Measurements from ENCODE around the gene MEX3D.

Gene MEX3D

DNA sequence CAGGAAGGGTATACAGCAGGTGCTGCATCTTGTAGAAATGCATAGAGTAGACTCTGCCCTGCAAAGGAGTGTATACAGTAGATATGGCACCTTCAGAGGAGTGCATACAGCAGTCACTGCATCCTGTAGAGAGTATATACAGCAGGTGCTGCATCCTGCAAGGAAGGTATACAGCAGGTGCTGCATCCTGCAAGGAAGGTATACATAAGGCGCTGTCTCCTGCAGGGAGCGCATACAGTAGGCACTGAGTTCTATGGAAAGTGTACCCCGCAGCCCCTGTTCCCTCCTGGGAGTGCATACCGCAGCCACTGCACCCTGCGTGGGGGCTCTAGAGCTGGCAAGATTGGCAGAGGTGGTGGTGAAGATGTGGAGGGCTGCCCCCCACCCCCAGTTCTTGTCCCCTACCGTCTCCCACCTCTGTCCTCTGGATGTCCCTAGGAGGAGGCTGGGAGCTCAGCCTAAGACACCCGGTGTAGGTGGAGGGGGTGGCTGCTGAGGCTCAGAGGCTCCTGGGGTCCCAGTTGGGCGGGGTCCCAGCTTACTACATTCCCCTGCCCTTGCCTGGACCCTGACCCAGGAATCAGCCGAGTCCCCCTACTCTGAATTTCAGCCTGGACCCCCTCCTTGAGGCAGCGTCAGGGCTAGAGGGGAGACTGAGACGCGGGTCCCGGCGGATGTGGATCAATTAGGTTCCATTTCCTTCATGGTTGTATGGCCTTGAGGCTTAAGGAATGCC lies 53.0 kb downstream of the MEX3D start:
- no peak for DNase-seq

DNA sequence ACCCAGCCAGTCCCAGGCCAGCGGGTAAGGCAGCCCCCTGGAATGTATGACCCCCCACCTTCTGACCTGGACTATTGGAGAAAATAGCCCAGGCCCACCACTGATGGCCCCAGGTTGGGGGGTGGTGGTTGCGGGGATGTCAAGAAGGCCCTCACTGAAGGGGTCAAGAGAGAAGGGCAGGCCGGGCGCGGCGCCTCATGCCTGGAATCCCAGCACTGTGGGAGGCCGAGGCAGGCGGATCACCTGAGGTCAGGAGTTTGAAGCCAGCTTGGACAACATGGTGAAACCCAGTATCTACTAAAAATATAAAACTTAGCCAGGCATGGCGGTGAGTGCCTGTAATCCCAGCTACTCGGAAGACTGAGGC lies 53.8 kb downstream of the MEX3D start:
- DNase-seq: no peak

DNA sequence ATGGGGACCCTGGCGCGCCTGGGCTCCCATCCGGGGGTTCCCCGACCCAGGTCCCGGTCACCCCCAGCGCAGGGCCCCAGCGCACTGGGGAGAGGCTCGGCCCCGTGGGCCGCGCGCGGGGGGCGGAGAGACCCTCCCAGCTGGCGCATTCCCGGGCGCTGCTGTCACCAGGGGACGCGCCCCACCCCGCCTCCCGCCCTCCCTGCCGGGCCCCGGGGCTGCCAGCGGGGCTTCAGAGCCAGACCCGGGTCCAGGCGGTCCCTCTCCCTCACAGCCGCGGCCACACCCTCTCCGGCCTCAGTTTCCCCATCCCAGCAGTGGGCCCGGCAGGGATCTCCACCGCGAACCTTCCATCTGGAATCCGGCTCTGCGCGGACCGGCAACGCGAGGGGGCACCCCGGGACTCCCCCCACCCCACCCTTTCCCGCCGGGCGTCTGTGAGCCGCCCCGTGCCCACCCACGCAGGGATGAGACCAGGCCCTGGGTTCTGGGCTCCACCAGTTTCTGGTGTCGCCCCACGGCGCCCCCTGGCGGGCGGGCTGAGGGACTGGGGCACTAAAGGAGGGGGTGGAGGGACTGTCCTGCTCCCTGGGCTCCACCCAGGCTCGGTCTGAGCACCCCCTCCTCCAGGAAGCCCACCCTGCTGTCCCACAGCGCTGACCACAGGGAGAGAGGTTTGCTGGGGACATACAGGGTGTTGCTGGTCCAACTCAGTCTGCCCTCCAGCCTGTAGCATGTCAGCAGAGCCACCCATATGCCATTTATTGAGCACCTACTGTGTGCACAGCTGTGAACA lies 54.4 kb downstream of the MEX3D start:
- peak; percentile 68 for DNase-seq

DNA sequence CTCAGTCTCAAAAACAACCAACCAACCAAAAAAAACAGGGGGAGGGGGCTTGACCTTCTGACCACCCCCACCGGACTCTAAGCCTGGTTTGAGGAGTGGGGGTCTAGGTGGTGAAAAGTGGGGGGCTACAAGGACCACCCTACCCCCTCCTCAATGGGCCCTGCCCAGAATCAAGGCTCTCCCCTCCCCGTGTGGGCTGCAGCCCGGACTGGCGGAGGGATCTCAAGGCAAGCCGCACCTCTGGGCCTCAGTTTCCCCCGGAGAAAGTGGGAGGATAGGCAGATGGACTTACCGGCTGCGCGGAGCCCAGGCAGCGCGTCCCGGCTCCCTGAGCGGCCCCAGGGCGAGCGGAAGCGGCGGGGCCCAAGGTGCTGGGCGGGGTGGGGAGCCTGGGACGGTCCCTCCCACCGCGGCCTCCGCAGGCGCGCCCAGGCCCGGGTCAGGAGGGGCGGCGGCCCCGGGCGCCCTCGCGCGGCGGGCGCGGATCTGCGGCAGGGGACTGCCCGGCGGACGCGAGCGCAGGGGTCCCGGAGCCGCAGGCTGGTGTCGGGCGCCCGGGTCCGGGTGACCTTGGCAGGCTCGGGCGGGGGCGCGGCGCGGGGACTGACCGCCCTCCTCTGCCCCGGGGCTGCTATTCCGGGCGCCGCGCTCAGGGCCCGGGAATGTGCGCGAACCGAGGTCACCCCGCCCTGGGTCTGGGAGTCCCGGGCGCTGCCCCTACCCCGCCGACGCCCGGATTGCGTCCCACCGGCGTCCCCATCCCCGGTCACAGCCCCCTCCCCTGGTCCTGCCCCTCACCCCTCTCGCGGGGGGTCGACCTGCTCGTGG lies 55.2 kb downstream of the MEX3D start, which contains the start of gene ADAMTSL5:
ADAMTSL5 (minus strand) TSS at position 349 of the 828 bp plus-strand sequence. CDS start 2,076 bp downstream, outside the sequence.
- peak; percentile 60 for DNase-seq

DNA sequence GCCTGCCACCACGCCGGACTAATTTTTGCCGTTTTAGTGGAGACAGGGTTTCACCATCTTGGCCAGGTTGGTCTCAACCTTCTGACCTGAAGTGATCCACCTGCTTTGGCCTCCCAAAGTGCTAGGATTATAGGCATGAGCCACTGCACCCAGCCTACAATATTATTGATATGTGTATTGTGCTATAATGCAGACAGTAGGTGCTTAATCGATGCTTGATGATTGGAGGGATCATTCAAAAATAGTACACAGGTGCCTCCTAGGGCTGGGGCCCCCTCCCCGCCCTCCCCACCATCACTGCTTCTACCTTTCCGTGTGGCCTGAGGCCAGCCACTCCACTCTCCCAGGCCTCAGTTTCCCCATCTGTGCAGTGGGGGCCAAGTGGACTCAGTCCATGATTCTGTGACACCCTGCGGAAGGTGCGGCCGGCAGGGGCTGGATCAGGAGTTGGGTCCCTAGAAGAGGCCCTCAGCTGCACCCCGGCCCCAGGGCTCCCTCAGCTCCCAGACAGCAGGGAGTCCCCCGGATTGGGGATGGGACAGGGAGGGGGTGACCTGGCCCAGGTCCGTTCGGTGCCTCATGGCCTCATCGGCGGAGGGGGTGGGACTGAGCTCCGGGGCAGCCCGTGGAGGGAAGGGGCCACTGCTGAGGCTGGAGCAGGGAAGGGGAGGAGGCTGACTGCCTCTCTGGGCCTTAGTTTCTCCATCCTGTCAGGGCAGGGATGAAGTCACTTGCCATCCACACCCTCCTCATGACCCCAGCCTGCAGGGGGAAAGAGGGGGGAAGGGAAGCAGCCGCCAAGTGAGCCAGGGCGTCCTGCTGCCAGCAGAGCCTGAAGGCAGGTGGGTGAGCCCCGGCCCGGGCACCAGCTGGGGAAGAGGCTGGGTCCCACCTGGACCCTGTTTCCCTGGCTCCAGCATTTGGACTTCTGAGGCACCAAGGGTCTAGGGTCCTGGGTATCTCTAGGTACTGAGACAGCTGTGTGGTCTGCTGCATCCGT lies 56.5 kb downstream of the MEX3D start:
- no peak for DNase-seq

DNA sequence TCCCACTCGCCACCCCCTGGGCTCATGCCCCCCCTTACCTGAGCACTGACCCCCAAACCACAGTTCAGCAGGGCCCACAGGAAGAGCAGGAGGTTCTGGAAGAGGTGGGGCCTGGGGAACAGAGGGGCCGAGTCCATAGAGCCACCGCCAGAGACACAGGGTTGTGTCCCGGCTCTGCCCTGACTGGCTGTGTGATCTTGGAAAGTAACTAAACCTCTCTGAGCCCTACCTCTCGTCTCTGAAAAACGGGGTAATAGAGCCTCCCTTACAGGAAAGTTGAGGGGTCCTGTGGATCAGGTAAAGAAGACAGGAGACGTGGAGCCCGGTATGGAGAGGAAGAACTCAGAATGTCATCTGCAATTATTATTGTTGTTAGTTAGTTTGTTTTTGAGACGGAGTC lies 57.3 kb downstream of the MEX3D start:
- DNase-seq: no peak

DNA sequence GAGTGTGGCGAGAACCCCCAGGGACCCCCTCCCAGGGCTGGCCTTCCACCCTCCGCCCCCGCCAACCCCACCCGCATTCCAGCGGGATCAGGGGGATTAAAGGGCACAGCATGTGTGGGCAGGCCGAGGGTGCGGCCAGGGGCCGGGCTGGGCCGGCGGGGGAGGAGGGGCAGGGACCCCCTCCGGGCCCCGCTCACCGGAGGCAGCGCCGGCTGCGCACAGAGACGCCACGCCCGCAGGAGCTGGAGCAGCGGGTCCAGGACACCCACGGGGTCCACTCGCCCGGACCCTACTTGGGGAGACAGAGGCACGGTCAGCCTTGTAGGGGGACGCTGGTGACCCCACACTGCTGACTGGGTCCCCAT lies 57.7 kb downstream of the MEX3D start:
- no peak for DNase-seq

DNA sequence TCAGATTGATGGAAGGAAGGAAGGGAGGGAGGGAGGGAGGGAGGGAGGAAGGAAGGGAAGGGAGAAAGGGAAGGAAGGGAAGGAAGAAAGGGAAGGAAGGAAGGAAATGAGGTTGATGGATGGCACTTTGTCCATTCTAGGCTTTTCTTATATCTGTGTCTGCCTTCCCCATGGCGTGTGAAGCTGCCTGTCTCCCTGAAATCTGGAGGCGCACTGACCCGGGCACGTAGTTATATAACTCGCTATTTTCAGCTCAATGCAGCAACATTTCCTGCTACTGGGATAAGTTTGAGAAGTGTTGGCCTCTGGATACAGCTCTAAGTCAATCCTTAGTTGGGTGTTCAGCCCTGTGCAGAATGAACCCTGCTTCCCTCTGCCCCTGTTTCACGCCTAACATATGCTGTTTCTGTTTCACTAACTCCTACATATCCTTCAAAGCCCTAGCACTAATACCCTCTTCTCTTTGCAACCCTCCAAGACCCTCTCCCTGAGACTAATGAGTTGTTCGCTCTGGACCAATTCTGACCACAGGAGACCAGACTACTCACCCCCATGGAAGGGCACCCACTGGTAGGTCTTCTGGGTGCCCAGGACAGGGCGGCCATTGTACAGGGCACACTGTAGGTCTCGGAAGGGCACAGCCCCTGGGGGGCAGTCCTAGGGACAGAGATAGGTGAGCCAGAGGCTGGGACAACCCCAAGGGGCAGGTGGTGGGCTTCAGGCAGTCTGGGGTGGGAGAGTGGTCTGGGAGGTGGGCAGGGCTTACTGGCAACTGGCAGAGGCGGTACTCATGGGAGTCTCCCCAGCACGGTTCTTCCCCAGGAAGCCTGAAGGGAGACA lies 58.3 kb downstream of the MEX3D start:
- DNase-seq: no peak

DNA sequence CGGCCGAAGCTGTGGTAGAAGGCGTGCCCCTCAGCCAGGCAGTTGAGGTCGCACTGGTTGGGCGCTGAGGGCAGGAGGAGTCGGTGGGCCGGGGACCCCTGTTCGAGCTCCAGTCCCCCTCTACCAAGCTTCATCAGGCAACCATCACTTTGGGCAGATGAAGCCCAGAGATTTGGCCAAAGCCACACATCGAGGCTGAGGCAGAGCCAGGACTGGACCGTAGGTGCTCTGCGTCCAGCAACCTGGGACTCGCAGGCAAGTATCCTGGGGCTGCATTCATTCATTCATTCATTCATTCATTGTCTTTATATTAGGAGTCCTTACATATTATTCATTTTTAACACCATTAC lies 59.6 kb downstream of the MEX3D start:
- DNase-seq: no peak

DNA sequence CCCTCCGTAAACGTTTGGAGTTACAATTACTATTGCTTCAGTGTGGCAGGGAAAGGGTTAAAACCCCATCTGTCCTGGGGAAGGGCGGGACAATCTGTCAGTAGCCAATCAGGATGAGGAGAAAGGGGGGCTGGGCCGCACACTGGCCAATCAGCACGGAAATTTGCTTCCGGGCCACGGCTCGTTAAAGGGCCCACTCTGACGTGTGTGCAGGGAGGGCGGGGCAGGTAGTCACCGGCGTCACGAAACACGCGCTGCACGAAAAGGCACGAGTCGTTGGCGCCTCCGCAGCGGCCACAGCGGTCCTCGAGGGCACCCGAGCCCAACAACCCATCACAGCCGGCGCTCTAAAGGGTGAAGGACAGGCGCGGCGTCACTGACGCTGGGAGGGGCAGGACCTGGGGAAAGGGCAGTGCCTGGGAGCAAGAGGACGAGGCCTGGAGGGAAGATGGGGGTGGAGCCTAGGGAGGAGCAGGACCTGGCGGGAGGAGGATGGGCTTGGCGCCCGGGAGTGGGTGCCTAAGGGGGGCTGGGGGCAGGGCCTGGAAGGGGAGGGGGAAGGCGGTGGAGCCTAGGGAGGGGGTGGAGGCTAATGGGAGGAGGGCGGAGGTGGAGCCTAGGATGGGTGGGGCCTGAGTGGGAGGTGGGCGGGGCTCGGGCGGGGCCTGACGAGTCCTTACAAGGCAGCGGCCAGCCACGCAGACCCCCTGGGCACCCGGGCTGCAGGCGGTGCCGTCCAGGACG lies 60.2 kb downstream of the MEX3D start:
- peak; percentile 89 for DNase-seq

DNA sequence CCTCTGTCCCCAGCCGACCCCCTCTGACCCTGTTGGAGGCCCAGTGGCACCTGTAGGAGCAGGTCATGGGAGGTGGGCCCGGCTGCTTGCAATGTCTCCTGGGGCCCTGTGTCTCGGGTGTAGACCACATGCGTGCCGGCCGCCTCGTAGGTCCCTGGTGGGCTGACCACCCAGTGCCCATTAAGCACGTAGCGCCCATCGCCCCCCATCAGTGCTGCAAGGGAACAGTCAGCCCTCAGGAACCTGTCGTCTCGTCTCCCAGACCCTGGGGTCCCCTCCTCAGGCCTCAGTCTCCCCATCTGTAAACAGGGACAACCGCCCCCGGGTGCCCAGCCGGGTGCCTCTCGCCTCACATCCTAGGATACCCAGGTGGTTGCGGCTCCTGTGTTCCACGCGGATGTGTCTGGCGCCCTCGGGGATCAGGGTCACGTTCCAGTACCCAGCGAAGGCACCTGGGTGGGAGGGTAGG lies 60.9 kb downstream of the MEX3D start:
- no peak for DNase-seq

DNA sequence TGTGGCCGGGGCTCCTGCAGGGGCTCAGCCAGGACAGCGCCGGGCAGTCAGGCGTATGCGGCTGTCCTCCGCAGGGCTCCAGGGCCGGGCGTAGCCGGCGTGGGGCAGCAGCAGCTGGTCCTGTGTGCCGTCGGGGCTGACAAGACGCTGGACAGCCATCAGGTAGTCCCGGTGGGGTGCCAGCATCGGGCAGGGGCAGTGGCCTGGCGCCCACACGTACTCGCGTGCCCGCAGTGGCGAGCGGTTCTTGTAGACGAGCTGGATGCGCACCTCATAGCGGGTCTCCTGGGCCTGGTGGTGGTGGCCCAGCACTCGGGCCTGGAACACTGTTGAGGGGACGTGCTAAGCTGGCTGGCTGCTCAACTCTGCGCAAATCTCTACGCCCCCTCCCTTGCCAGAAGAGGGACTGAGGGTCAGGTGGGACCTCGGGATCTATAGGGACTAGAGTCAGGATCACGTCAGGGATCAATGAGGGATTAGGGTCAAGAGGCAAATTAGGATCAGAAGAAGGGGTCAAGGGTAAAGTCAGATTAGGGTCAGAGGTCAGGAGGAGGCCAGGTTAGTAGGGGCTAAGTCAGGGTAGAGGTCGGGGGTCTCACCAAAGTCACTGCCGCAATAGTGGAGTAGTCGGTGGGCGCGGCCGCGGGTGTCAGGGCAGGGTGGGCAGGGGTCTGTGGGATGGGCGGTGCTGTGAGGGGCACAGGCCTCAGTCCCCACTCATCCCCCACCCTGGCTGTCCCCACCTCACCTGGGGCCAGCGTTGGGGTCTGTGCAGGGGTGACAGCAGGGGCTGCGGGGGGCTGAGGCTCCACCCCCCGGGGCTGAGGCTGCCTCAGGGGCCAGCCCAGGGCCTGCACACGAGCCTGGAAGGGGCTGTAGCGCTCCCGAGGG lies 61.9 kb downstream of the MEX3D start:
- DNase-seq: no peak

DNA sequence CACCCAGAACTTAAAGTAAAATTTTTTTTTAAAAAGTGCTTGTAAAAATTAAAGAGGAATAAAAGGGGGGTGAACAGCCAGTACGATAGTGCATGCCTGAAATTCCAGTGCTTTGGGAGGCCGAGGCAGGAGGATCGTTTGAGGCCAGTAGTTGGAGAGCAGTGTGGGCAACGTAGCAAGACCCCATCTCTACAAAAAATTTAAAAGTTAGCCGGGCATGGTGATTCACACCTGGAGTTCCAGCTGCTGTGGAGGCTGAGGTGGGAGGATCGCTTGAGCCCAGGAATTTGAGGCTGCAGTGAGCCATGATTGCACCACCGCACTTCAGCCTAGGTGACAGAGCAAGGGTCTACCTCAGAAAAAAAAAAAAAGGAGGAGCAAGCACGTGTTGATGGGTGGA lies 63.1 kb downstream of the MEX3D start:
- no peak for DNase-seq
